Hepatocyte (in vitro differentiated cells): Measurements from ENCODE around the gene RAB11FIP5.

Experiments
- CTCF ChIP-seq: fragments of 200-600 bp; sonication (generic); IDR thresholded peaks from 2 replicates; pipeline ENCODE4 v1.5.1; 2016; ENCODE audit warnings: antibody characterized with exemption, mild to moderate bottlenecking; ENCODE audit not compliant: poor library complexity
- EZH2 ChIP-seq: fragments of 200-600 bp; sonication (generic); IDR thresholded peaks from 2 replicates; pipeline ENCODE4 v1.6.1; 2016; ENCODE audit warnings: antibody characterized with exemption, mild to moderate bottlenecking, borderline replicate concordance

GRCh38 chr2:73142937-73143336, 30.2 kb upstream of the RAB11FIP5 start:
- TF ChIP-seq CTCF (no peak), EZH2 (no peak)
